Karpas-422 (cell line): ENCODE measurements around the gene MYH14. TPM values are rescaled to one million over a fixed set of nuclear protein-coding genes. Genes with fewer than 3 reads are reported as not detected.

Source experiments
- small RNA-seq: library from RNA; depleted of rRNA; stranded (forward); fragments of <200 nt; gene quantifications from one replicate; pipeline ENCODE3, GENCODE V24; 2014
- total RNA-seq: library from RNA; depleted of rRNA; stranded (reverse); fragments of >200 nt; shearing (Covaris generic); gene quantifications from 2 replicates; pipeline ENCODE4 v1.2.3, GENCODE V29; 2014; ENCODE audit warnings: low replicate concordance; rRNA removed

MYH14 gene
- total RNA-seq, 1 experiment from 2014 or later, result not detected

Small RNA genes lying within 50 kb of the gene (small RNA-seq; reads per million reads assigned to genes)
- not detected for gene RF00017

Other genes starting within 250 kb of the MYH14 start
- gene SIGLEC11, start 242.4 kb upstream of the MYH14 start, total RNA-seq, result 0.87 TPM in 1 of 2 replicates, not detected in the other
- 56.9 and 75.9 TPM in 2 replicates for gene VRK3, start 178.2 kb upstream of the MYH14 start, total RNA-seq
- gene ZNF473, start 177.6 kb upstream of the MYH14 start, total RNA-seq, result 22.3 and 24.1 TPM in 2 replicates
- gene IZUMO2, start 40.3 kb upstream of the MYH14 start, total RNA-seq, result not detected in 2 replicates
- 10.8 and 18.1 TPM in 2 replicates for gene KCNC3, start 125.8 kb downstream of the MYH14 start, total RNA-seq
- 0.11 and 2.3 TPM in 2 replicates for gene NAPSA, start 162.0 kb downstream of the MYH14 start, total RNA-seq
- gene NR1H2, start 172.8 kb downstream of the MYH14 start, total RNA-seq, result 68.2 and 120 TPM in 2 replicates
- 53.4 and 98.8 TPM in 2 replicates for gene POLD1, start 180.7 kb downstream of the MYH14 start, total RNA-seq
- gene SPIB, start 215.3 kb downstream of the MYH14 start, total RNA-seq, result 221 and 239 TPM in 2 replicates
- 23.4 and 48.3 TPM in 2 replicates for gene MYBPC2, start 229.3 kb downstream of the MYH14 start, total RNA-seq